ENCODE measurements around the gene PROM2.
A peak's percentile ranks its signal among the peaks of the same experiment; 100 is the strongest.

The PROM2 gene

GRCh38 chr2:95320986-95321767 is 46.9 kb downstream of the PROM2 start:
- no peak overlapping the region for H3K14ac ChIP-seq (ENCODE audit: low read length)
- no CpG with 5 or more reads among the region's 18 CpGs for WGBS (ENCODE audit: extremely low coverage, insufficient coverage, insufficient read length)
- H3K4ac ChIP-seq (ENCODE audit: low read depth, low read length): no peak overlapping the region
- H3K27me3 ChIP-seq (ENCODE audit: insufficient read depth, low read length): no peaks in the 10 kb centered on the region
- H3K79me2 ChIP-seq (ENCODE audit: control insufficient read depth, insufficient read depth, low read length, poor library complexity): no peaks in the 10 kb centered on the region
- H3K36me3 ChIP-seq (ENCODE audit: control insufficient read depth in 1 of 2, insufficient read depth in 2 of 2, low read length in 2 of 2): no peaks in the 10 kb centered on the region
- H4K12ac ChIP-seq (ENCODE audit: low read depth, low read length): no peak overlapping the region
- H2AFZ ChIP-seq (ENCODE audit: insufficient read depth, low read length, poor library complexity): no peak overlapping the region
- no peak overlapping the region for H4K8ac ChIP-seq (ENCODE audit: low read depth, low read length)
- H2BK5ac ChIP-seq (ENCODE audit: low read depth, low read length, poor library complexity): no peak overlapping the region
- no peaks in the 10 kb centered on the region for H3K9me3 ChIP-seq (ENCODE audit: insufficient read depth, low read depth, low read length)
- H3K4me3 ChIP-seq (ENCODE audit: low read depth, low read length): no peak overlapping the region
- H3K79me1 ChIP-seq (ENCODE audit: low read length): no peaks in the 10 kb centered on the region
- no peak overlapping the region for H4K91ac ChIP-seq (ENCODE audit: low read depth, low read length)
- H2BK12ac ChIP-seq (ENCODE audit: low read length): no peak overlapping the region
- no peak overlapping the region for H2BK120ac ChIP-seq (ENCODE audit: insufficient read depth, low read length, poor library complexity)
- no peak overlapping the region for H3K23ac ChIP-seq (ENCODE audit: low read length)
- H3K4me2 ChIP-seq (ENCODE audit: low read length): no peak overlapping the region
- no peak overlapping the region for H3K27ac ChIP-seq (ENCODE audit: low read depth, low read length)
- H2AK5ac ChIP-seq (ENCODE audit: low read length): no peak overlapping the region
- no peak for DNase-seq
- no peak overlapping the region for H3K9ac ChIP-seq (ENCODE audit: low read length)
- no peak overlapping the region for H3K18ac ChIP-seq (ENCODE audit: low read length)
- H3K4me1 ChIP-seq (ENCODE audit: control insufficient read depth in 1 of 2, insufficient read depth in 2 of 2, low read length in 2 of 2): peaks cover 6% of the 10 kb centered on the region in 2 experiments

- Histone ChIP-seq H3K79me2 (ENCODE audit: control insufficient read depth, insufficient read depth, low read length, poor library complexity) (no peaks in the 10 kb centered on the region), H2BK12ac (ENCODE audit: low read length) (no peak overlapping the region), H3K36me3 (ENCODE audit: control insufficient read depth in 1 of 2, insufficient read depth in 2 of 2, low read length in 2 of 2) (no peaks in the 10 kb centered on the region), H4K8ac (ENCODE audit: low read depth, low read length) (no peak overlapping the region), H2AFZ (ENCODE audit: insufficient read depth, low read length, poor library complexity) (no peak overlapping the region), H3K18ac (ENCODE audit: low read length) (no peak overlapping the region), H3K23ac (ENCODE audit: low read length) (no peak overlapping the region), H3K27me3 (ENCODE audit: insufficient read depth, low read length) (no peaks in the 10 kb centered on the region), H2BK5ac (ENCODE audit: low read depth, low read length, poor library complexity) (no peak overlapping the region), H2AK5ac (ENCODE audit: low read length) (no peak overlapping the region), H3K27ac (ENCODE audit: low read depth, low read length) (no peak overlapping the region), H3K14ac (ENCODE audit: low read length) (no peak overlapping the region), H2BK120ac (ENCODE audit: insufficient read depth, low read length, poor library complexity) (no peak overlapping the region), H3K9me3 (ENCODE audit: insufficient read depth, low read depth, low read length) (no peaks in the 10 kb centered on the region), H4K12ac (ENCODE audit: low read depth, low read length) (no peak overlapping the region), H3K4ac (ENCODE audit: low read depth, low read length) (no peak overlapping the region), H4K91ac (ENCODE audit: low read depth, low read length) (no peak overlapping the region), H3K9ac (ENCODE audit: low read length) (no peak overlapping the region), H3K4me2 (ENCODE audit: low read length) (no peak overlapping the region), H3K79me1 (ENCODE audit: low read length) (no peaks in the 10 kb centered on the region), H3K4me1 (ENCODE audit: control insufficient read depth in 1 of 2, insufficient read depth in 2 of 2, low read length in 2 of 2) (peaks cover 0 to 3% of the 10 kb centered on the region in 2 experiments), H3K4me3 (ENCODE audit: low read depth, low read length) (no peak overlapping the region)
- peak; percentile 40 to 50 for DNase-seq
- no CpG with 5 or more reads among the region's 26 CpGs for WGBS (ENCODE audit: extremely low coverage, insufficient coverage, insufficient read length)
Observed at GRCh38 chr2:95323347-95324155, 49.3 kb downstream of the PROM2 start.

DNA sequence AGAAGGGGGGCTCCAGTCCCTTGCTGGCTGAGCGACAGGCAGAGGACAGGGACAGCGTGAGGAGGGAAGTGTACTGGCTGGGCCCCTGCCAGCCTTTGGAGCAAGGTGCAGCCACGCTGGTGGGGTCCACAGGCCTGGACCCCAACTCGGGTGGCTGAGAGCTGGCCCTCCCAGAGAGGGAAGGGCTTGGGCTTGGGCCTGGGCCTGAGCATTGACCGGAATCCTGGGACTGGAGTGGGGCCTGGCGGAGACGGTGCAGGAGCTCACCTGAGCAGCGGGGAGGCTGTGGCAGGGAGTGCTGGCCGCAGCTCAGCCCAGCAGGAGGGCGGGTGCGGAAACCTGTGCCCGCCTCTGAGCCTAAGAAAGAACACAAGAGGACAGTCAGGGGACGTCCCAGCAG is 50.8 kb downstream of the PROM2 start:
- no peak overlapping the region for H4K8ac ChIP-seq (ENCODE audit: low read depth, low read length)
- no peaks in the 10 kb centered on the region for H3K36me3 ChIP-seq (ENCODE audit: control insufficient read depth in 1 of 2, insufficient read depth in 2 of 2, low read length in 2 of 2)
- no peak overlapping the region for H4K91ac ChIP-seq (ENCODE audit: low read depth, low read length)
- H3K79me2 ChIP-seq (ENCODE audit: control insufficient read depth, insufficient read depth, low read length, poor library complexity): no peaks in the 10 kb centered on the region
- no peak overlapping the region for H2AFZ ChIP-seq (ENCODE audit: insufficient read depth, low read length, poor library complexity)
- H2AK5ac ChIP-seq (ENCODE audit: low read length): no peak overlapping the region
- H3K27ac ChIP-seq (ENCODE audit: low read depth, low read length): no peak overlapping the region
- no peak overlapping the region for H3K18ac ChIP-seq (ENCODE audit: low read length)
- H3K27me3 ChIP-seq (ENCODE audit: insufficient read depth, low read length): no peaks in the 10 kb centered on the region
- no peaks in the 10 kb centered on the region for H3K9me3 ChIP-seq (ENCODE audit: insufficient read depth, low read depth, low read length)
- H2BK12ac ChIP-seq (ENCODE audit: low read length): no peak overlapping the region
- H2BK120ac ChIP-seq (ENCODE audit: insufficient read depth, low read length, poor library complexity): no peak overlapping the region
- H2BK5ac ChIP-seq (ENCODE audit: low read depth, low read length, poor library complexity): no peak overlapping the region
- no peak overlapping the region for H3K9ac ChIP-seq (ENCODE audit: low read length)
- H3K79me1 ChIP-seq (ENCODE audit: low read length): no peaks in the 10 kb centered on the region
- no peak overlapping the region for H3K4me3 ChIP-seq (ENCODE audit: low read depth, low read length)
- H4K12ac ChIP-seq (ENCODE audit: low read depth, low read length): no peak overlapping the region
- no peak overlapping the region for H3K4ac ChIP-seq (ENCODE audit: low read depth, low read length)
- H3K4me1 ChIP-seq (ENCODE audit: control insufficient read depth in 1 of 2, insufficient read depth in 2 of 2, low read length in 2 of 2): peaks cover 0 to 4% of the 10 kb centered on the region in 2 experiments
- WGBS (ENCODE audit: extremely low coverage, insufficient coverage, insufficient read length): no CpG with 5 or more reads among the region's 13 CpGs
- H3K4me2 ChIP-seq (ENCODE audit: low read length): no peak overlapping the region
- DNase-seq: no peak
- no peak overlapping the region for H3K14ac ChIP-seq (ENCODE audit: low read length)
- no peak overlapping the region for H3K23ac ChIP-seq (ENCODE audit: low read length)

GRCh38 chr2:95325590-95326432 is 51.6 kb downstream of the PROM2 start:
- DNase-seq: no peak
- Histone ChIP-seq H3K79me2 (ENCODE audit: control insufficient read depth, insufficient read depth, low read length, poor library complexity) (no peaks in the 10 kb centered on the region), H2AFZ (ENCODE audit: insufficient read depth, low read length, poor library complexity) (no peak overlapping the region), H3K27me3 (ENCODE audit: insufficient read depth, low read length) (no peaks in the 10 kb centered on the region), H4K8ac (ENCODE audit: low read depth, low read length) (no peak overlapping the region), H2AK5ac (ENCODE audit: low read length) (no peak overlapping the region), H4K91ac (ENCODE audit: low read depth, low read length) (no peak overlapping the region), H3K9me3 (ENCODE audit: insufficient read depth, low read depth, low read length) (no peaks in the 10 kb centered on the region), H3K14ac (ENCODE audit: low read length) (no peak overlapping the region), H3K9ac (ENCODE audit: low read length) (no peak overlapping the region), H3K27ac (ENCODE audit: low read depth, low read length) (no peak overlapping the region), H2BK5ac (ENCODE audit: low read depth, low read length, poor library complexity) (no peak overlapping the region), H3K18ac (ENCODE audit: low read length) (no peak overlapping the region), H4K12ac (ENCODE audit: low read depth, low read length) (no peak overlapping the region), H2BK12ac (ENCODE audit: low read length) (no peak overlapping the region), H3K4me2 (ENCODE audit: low read length) (no peak overlapping the region), H2BK120ac (ENCODE audit: insufficient read depth, low read length, poor library complexity) (no peak overlapping the region), H3K36me3 (ENCODE audit: control insufficient read depth in 1 of 2, insufficient read depth in 2 of 2, low read length in 2 of 2) (no peaks in the 10 kb centered on the region), H3K79me1 (ENCODE audit: low read length) (no peaks in the 10 kb centered on the region), H3K4ac (ENCODE audit: low read depth, low read length) (no peak overlapping the region), H3K23ac (ENCODE audit: low read length) (no peak overlapping the region), H3K4me1 (ENCODE audit: control insufficient read depth in 1 of 2, insufficient read depth in 2 of 2, low read length in 2 of 2) (peaks cover 0 to 4% of the 10 kb centered on the region in 2 experiments), H3K4me3 (ENCODE audit: low read depth, low read length) (peak overlapping the region; percentile 25)
- WGBS (ENCODE audit: extremely low coverage, insufficient coverage, insufficient read length): 98% methylated on average over 4 of the region's 10 CpGs

All from trophoblast cell (in vitro differentiated cells and primary cell).